Natural killer cell (primary cell): ENCODE results near the gene NOS1AP. TPM values are rescaled to one million over a fixed set of nuclear protein-coding genes. Genes with fewer than 3 reads are reported as not detected.
A peak's percentile ranks its signal among the peaks of the same experiment; 100 is the strongest.

Experiments used
- ATAC-seq, 3 donors: fragments of 150-1000 bp in 2 of 3; fragments of 200-7000 bp in 1 of 3; cut with Tn5 transposase; 1 replicate in 1 of 3; 2 replicates in 2 of 3; pipeline ENCODE4 v1.10.0; 2021; ENCODE audit warnings: mild to moderate bottlenecking in 2 of 3, moderate library complexity in 2 of 3
- DNase-seq, 2 donors: peaks; one replicate each; pipeline versions ENCODE4 v3.0.0 to v3.0.0-alpha.2; 2013 to 2021; ENCODE audit warnings: mixed read lengths in 1 of 2
- H3K27ac ChIP-seq: one replicate; pipeline ENCODE4 v1.5.1; 2013; ENCODE audit warnings: mild to moderate bottlenecking, low read length
- H3K27me3 ChIP-seq: one replicate; pipeline ENCODE4 v1.6.1; 2013; ENCODE audit warnings: low read length; ENCODE audit not compliant: control insufficient read depth, insufficient read depth
- H3K36me3 ChIP-seq: one replicate; pipeline ENCODE4 v1.6.1; 2013; ENCODE audit warnings: low read length; ENCODE audit not compliant: control insufficient read depth, insufficient read depth
- H3K4me1 ChIP-seq: one replicate; pipeline ENCODE4 v1.6.1; 2013; ENCODE audit warnings: low read length; ENCODE audit not compliant: control insufficient read depth, insufficient read depth
- H3K4me3 ChIP-seq: one replicate; pipeline ENCODE4 v1.5.1; 2013; ENCODE audit warnings: low read length
- H3K9me3 ChIP-seq: one replicate; pipeline ENCODE4 v1.6.1; 2013; ENCODE audit warnings: low read length; ENCODE audit not compliant: control insufficient read depth, insufficient read depth
- H3K27ac Mint-ChIP-seq, 2 donors: one replicate each; pipeline ENCODE4 v1.8.0; 2022; ENCODE audit warnings: mild to moderate bottlenecking in 2 of 2, mixed read lengths in 2 of 2, moderate library complexity in 1 of 2
- H3K27me3 Mint-ChIP-seq, 2 donors: one replicate each; pipeline ENCODE4 v1.8.0; 2022; ENCODE audit warnings: low read depth in 2 of 2, mixed read lengths in 2 of 2
- H3K36me3 Mint-ChIP-seq: one replicate; pipeline ENCODE4 v1.8.0; 2022; ENCODE audit warnings: mixed read lengths
- H3K4me1 Mint-ChIP-seq, 2 donors: one replicate each; pipeline ENCODE4 v1.8.0; 2022; ENCODE audit warnings: mixed read lengths in 2 of 2
- H3K4me3 Mint-ChIP-seq: one replicate; pipeline ENCODE4 v1.8.0; 2022; ENCODE audit warnings: mild to moderate bottlenecking, moderate library complexity, mixed read lengths
- H3K9me3 Mint-ChIP-seq, 2 donors: one replicate each; pipeline ENCODE4 v1.8.0; 2022; ENCODE audit warnings: mixed read lengths in 2 of 2
- CTCF ChIP-seq: fragments of 200-600 bp; IDR thresholded peaks from one replicate; pipeline ENCODE4 v1.8.0; 2022; ENCODE audit warnings: antibody characterized with exemption
- WGBS: methylation state at CpG from one replicate; pipeline ENCODE4 v1.1.7; 2013; ENCODE audit warnings: missing lambda C conversion rate; ENCODE audit not compliant: insufficient coverage; 5-methylcytosine and 5-hydroxymethylcytosine counted together
- intact Hi-C: fragments of 100-400 bp; cut with micrococcal nuclease; formaldehyde crosslinking; loops from one replicate; pipeline ENCODE4 v1.14.2; 2022
- total RNA-seq, 4 donors: library from RNA; stranded (reverse); fragments of 120-200 nt in 1 of 4; gene quantifications; one replicate each; pipeline versions ENCODE4 v1.2.3 to v1.2.4, GENCODE V29; 2013 to 2022

NOS1AP gene
- total RNA-seq, 3 donors from 2014 or later (not counting 1 experiment from before 2014, with no cell fraction given): 0.09 to 0.20 TPM; not detected in 1

DNA sequence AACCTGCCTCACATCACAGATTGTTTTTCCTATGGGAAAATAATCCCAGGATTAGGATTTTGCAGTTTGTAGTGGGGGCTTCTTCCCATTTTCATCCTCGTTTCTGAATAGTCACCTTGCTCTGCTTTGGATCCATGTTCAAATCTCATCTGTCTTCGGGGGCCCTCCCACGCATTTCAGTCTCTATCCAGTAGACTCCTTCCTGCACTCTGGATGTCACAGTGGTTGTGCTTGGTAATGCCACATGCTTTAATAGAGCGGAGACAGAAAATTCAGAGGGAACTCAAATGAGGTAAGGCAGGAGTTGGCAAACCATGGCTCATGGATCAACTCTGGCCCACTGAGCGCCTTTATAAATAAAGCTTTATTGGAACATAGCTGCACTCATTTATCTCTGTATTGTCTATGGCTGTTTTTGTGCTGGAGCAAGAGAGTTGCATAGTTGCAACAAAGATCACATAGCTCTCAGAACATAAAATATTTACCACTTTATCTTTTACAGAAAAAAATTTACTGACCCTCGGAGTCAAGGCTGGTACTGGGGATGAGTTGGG is 206.2 kb downstream of the NOS1AP start:
- DNase-seq (no peak), ATAC-seq (no peak)
- H3K36me3 ChIP-seq: no peaks in the 10 kb centered on the region
- no peak overlapping the region for H3K4me3 ChIP-seq
- Mint-ChIP-seq H3K4me1 (no peaks in the 10 kb centered on the region), H3K27me3 (peaks cover 12 to 15% of the 10 kb centered on the region in 2 donors), H3K36me3 (no peaks in the 10 kb centered on the region), H3K9me3 (no peaks in the 10 kb centered on the region), H3K27ac (no peak overlapping the region), H3K4me3 (no peak overlapping the region)
- no peaks in the 10 kb centered on the region for H3K9me3 ChIP-seq
- 94% methylated on average over 5 of the region's 6 CpGs for WGBS
- H3K27ac ChIP-seq: no peak overlapping the region
- H3K4me1 ChIP-seq: no peaks in the 10 kb centered on the region
- no peak for TF ChIP-seq CTCF
- H3K27me3 ChIP-seq: no peaks in the 10 kb centered on the region
- intact Hi-C loops: loop anchor here (1.0 kb wide), 1 partner anchor 219 kb away; no protein-coding TSS in a partner anchor

DNA sequence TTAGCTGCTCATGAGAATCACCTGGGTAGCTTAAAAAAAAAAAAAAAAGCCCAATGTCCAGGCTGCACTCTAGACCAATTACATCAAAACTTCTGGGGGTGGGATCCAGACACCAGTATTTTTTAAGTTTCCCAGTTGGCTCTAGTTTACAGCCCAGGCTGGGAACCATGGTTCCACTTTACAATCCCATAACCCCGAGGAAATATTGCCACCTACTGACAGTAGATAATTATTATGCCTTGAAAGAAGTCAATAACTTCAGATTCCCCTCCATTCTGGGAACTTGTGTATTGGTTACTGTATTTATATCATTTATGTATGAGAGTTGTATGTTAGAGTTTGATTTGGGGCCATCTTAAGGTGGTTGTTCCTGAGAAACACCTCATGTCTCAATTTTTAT is 207.0 kb downstream of the NOS1AP start:
- Mint-ChIP-seq H3K27me3 (peaks cover 8 to 10% of the 10 kb centered on the region in 2 donors), H3K9me3 (no peaks in the 10 kb centered on the region), H3K4me1 (no peaks in the 10 kb centered on the region), H3K4me3 (no peak overlapping the region), H3K27ac (no peak overlapping the region), H3K36me3 (no peaks in the 10 kb centered on the region)
- Histone ChIP-seq H3K4me1 (no peaks in the 10 kb centered on the region), H3K27ac (no peak overlapping the region), H3K4me3 (no peak overlapping the region), H3K27me3 (no peaks in the 10 kb centered on the region), H3K36me3 (no peaks in the 10 kb centered on the region), H3K9me3 (no peaks in the 10 kb centered on the region)
- DNase-seq: peak in 1 of 2 donors; percentile 9
- no peak for TF ChIP-seq CTCF
- intact Hi-C loops: loop anchor here (1.0 kb wide), 1 partner anchor 220 kb away; no protein-coding TSS in a partner anchor
- no peak for ATAC-seq
- WGBS: no CpG with 5 or more reads among the region's 1 CpG

DNA sequence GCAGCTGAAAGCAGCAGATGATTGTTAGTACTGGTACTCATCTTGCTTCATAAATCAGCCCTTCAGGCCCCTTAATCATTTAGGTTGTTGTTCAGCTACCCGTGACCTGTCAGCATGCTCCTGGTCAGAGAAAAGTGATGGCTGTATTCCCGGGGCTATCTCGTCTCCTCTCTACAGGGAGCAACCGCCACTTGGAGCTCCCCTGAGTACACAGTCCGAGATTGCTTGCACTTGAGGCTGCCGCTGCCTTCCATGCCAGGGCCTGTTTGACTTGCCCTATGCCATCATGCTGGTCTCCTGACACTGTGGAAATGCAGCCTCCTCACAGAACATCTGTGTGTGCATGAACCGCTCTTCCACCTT is 209.6 kb downstream of the NOS1AP start:
- intact Hi-C loops: no loop called here
- no peak for TF ChIP-seq CTCF
- 86% methylated on average over 7 of the region's 7 CpGs for WGBS

GRCh38 chr1:162281426-162281825 is 211.9 kb downstream of the NOS1AP start:
- H3K27ac Mint-ChIP-seq: no peak overlapping the region
- H3K9me3 Mint-ChIP-seq: no peaks in the 10 kb centered on the region
- intact Hi-C loops: no loop called here
- Histone ChIP-seq H3K27ac (no peak overlapping the region), H3K9me3 (no peaks in the 10 kb centered on the region), H3K4me1 (no peaks in the 10 kb centered on the region), H3K27me3 (no peaks in the 10 kb centered on the region), H3K36me3 (no peaks in the 10 kb centered on the region), H3K4me3 (no peak overlapping the region)
- ATAC-seq (no peak), DNase-seq (no peak)
- H3K4me3 Mint-ChIP-seq: no peak overlapping the region
- peaks cover 18 to 24% of the 10 kb centered on the region in 2 donors for H3K27me3 Mint-ChIP-seq
- no peaks in the 10 kb centered on the region for H3K4me1 Mint-ChIP-seq
- no peak for TF ChIP-seq CTCF
- no peaks in the 10 kb centered on the region for H3K36me3 Mint-ChIP-seq
- WGBS: 91% methylated on average over 3 of the region's 3 CpGs

More for the DNA sequence above, 209.6 kb downstream of the NOS1AP start:
- H3K4me1 Mint-ChIP-seq: no peaks in the 10 kb centered on the region
- no peaks in the 10 kb centered on the region for H3K36me3 ChIP-seq
- peaks cover 10 to 11% of the 10 kb centered on the region in 2 donors for H3K27me3 Mint-ChIP-seq
- ATAC-seq (no peak), DNase-seq (no peak)
- no peak overlapping the region for H3K27ac ChIP-seq
- no peaks in the 10 kb centered on the region for H3K36me3 Mint-ChIP-seq
- H3K27me3 ChIP-seq: no peaks in the 10 kb centered on the region
- no peaks in the 10 kb centered on the region for H3K4me1 ChIP-seq
- H3K27ac Mint-ChIP-seq: no peak overlapping the region
- H3K4me3 Mint-ChIP-seq: no peak overlapping the region
- H3K9me3 Mint-ChIP-seq: no peaks in the 10 kb centered on the region
- no peaks in the 10 kb centered on the region for H3K9me3 ChIP-seq
- H3K4me3 ChIP-seq: no peak overlapping the region
